T47D (cell line): Measurements from ENCODE around the gene CDK14.

ENCODE experiments used
- DNase-seq, 2 experiments: peaks; one replicate each; pipeline versions ENCODE4 v3.0.0 to v3.0.0-alpha.2; 2011 to 2012; ENCODE audit warnings: low read depth in 1 of 2, low spot score in 1 of 2
- JUND ChIP-seq: IDR thresholded peaks from 2 replicates; pipeline ENCODE4 v1.6.1; 2012; ENCODE audit warnings: low read depth
- in situ Hi-C: cut with HindIII; loops from 2 replicates; pipeline ENCODE4 v1.10.0; 2016; ENCODE audit warnings: low sequenced_read_pairs, low pct_unique_long_range_greater_than_20kb

The CDK14 gene

GRCh38 chr7:91114232-91114631 lies 518.1 kb downstream of the CDK14 start:
- TF ChIP-seq JUND: no peak
- DNase-seq: no peak
- in situ Hi-C loops: no loop called here

DNA sequence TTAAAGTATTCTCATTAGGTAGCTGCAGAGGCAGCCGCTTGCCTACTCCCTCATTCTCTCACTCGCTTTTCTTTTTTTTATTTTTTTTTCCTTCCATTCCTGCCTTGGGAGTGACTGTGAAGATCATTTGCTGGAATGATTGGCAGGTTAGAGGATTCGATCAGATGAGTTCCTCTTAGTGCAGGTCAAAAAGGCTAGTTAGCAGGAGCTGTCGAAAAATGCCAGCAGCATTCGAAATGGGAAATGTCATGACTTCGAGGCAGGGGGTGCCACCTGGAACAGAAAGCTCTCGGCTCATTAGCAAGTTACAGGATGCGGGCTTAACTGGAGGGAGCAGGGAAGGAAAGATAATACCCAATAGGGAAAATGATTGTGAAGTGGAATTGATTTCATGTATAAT lies 530.6 kb downstream of the CDK14 start:
- no peak for DNase-seq
- in situ Hi-C loops: no loop called here
- TF ChIP-seq JUND: no peak

- TF ChIP-seq JUND: no peak
- in situ Hi-C loops: no loop called here
- no peak for DNase-seq
These were observed 531.2 kb downstream of the CDK14 start for GRCh38 chr7:91127325-91127724.

- no peak for DNase-seq
- no peak for TF ChIP-seq JUND
- in situ Hi-C loops: no loop called here
These were observed 531.8 kb downstream of the CDK14 start for GRCh38 chr7:91127959-91128358.

DNA sequence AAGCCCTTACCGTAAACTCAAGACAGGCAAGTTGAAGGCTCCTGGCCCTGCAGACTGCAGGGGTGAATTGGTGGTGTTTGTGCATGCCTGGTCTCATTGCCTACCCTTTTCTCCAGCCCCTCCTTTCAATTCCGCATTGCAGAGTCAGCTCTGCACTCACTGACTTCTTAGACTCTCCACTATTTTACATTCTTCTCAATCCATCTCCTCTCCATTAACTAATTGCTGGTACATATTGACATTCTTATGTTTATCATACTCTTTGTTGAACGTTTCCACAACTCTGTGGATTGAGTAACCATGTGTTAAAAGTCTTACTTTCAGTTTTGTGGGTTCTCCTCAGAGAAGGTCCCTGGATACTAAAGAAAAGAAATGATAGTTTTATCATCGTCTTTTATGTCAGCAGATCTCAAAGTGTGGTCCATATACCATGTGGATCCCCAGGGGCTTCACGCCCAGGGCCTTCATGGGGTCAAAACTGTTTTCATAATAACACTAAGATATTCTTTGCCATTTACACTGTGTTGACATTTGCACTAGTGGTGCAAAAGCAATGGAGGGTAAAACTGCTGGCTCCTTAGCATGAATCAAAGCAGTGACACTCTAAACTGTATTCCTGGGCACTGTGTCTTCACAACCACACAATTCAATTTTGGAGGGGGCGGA lies 532.7 kb downstream of the CDK14 start:
- no peak for DNase-seq
- in situ Hi-C loops: no loop called here
- TF ChIP-seq JUND: no peak

DNA sequence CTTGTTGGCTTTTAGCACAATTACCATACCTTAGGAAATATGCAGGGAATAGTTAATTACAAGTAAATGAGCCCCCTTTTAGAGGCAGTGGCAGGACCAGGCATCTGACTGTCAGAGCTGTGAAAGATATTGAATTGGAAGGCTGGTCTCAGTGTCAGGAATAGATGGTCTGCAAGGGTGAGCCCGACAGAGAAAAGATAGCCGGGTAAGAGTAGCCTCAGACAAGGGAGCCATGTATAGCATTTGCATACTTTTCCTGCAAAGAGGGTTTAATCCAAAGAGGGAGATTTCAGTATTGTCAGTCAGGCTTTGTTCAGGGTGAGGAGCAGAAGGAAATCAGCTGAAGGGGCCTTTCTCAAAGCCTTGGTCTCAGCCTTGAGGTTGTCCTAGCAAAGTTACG lies 539.2 kb downstream of the CDK14 start:
- DNase-seq: no peak
- TF ChIP-seq JUND: no peak
- in situ Hi-C loops: no loop called here

- DNase-seq: no peak
- no peak for TF ChIP-seq JUND
- in situ Hi-C loops: no loop called here
These were observed 539.7 kb downstream of the CDK14 start for GRCh38 chr7:91135703-91136430.

GRCh38 chr7:91137153-91137787 lies 541.1 kb downstream of the CDK14 start:
- in situ Hi-C loops: no loop called here
- DNase-seq: no peak
- no peak for TF ChIP-seq JUND

- in situ Hi-C loops: no loop called here
- DNase-seq: no peak
- TF ChIP-seq JUND: no peak
These were observed 541.8 kb downstream of the CDK14 start for GRCh38 chr7:91137788-91138368.

GRCh38 chr7:91140286-91140685 lies 544.2 kb downstream of the CDK14 start:
- no peak for DNase-seq
- TF ChIP-seq JUND: no peak
- in situ Hi-C loops: no loop called here

GRCh38 chr7:91140982-91141381 lies 544.9 kb downstream of the CDK14 start:
- no peak for DNase-seq
- in situ Hi-C loops: no loop called here
- no peak for TF ChIP-seq JUND

DNA sequence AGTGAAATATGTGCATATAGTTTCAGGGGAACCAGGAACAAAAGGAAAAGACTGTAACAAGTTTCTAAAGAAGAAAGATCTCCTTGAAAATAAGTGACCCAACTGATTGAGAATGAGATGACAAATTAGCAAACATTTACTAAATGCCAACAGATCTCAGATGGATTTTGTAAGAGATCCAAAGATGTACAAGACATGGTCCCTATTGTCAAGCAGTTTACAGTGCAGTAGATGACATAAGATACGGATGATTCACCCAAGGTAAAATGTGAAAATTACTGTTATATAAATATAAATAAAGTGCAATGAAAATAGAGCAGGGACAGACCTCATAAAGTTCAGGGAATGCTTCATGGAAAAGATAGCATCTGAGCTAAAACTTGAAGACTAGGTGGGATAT lies 546.6 kb downstream of the CDK14 start:
- TF ChIP-seq JUND: no peak
- in situ Hi-C loops: no loop called here
- peak in 1 of 2 experiments; percentile 55 for DNase-seq
